Hepatic stellate cell (primary cell): ENCODE data around the gene FAM229A.

Experiments
- DNase-seq: peaks from one replicate; pipeline ENCODE4 v3.0.0; 2011; ENCODE audit warnings: low spot score

Gene FAM229A

DNA sequence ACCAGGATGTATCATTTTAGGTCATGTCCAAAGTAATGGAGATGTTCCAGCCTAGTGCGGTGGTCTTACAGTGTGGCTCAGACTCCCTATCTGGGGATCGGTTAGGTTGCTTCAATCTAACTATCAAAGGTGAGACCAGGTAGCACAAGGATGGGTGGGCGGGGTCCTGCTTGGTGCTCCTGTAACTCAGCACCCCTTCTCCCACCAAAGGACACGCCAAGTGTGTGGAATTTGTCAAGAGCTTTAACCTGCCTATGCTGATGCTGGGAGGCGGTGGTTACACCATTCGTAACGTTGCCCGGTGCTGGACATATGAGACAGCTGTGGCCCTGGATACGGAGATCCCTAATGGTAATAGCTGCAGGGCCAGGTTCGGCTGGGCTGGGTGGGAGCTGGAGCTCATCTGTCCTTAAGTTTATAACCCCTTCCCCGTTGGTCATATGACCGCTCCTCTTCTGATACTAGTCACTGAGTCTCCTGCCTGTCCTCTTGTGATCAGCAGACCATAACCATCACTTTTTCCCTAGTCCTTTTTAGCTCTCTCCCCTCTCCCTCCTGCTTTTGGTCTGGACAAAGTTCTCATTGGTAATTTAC, 31.6 kb downstream of the FAM229A start:
- DNase-seq: no peak

DNA sequence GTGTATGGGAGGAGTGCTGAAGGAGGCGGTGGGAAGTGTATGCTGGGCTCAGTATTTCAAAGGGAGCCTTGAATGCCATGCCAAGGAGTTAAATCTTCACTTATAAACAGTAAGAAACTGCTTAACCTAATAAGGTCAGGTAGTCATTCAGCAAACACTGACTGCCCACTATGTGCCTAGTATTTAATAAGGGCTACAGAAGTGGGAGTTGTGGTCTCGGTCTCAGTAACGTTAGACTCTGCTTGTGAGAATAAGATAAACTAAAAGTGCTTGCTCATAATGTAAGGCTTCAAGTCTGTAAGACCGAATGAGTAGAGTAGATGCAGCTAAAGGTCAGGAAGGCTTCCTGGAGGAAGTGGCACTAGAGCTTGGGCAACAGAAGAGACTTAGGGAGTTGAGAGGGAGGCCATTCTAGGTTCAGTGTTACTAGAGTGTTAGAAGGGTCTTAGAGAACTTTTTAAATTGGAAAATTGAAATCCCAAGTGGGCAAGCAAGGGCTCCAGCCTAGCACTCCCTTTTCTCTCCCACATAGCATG, 32.3 kb downstream of the FAM229A start:
- no peak for DNase-seq

DNA sequence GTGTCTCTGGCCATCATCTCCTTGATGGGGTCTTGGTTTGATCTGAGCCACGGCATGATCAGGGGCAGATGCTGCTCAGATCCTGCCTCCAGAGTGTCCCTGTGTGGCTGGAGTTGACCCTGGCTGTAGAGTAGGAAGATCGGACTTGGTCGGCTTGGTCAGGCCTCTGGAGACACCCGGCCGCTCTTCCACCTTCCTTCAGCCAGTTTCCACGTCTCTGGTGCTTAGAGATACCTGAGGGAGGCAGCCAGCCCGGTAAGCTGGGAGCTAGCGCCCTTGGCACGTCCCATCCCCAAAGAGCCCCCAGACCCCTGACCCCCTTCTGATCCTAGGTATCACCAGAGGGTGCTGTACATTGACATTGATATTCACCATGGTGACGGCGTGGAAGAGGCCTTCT, 35.1 kb downstream of the FAM229A start:
- no peak for DNase-seq

DNA sequence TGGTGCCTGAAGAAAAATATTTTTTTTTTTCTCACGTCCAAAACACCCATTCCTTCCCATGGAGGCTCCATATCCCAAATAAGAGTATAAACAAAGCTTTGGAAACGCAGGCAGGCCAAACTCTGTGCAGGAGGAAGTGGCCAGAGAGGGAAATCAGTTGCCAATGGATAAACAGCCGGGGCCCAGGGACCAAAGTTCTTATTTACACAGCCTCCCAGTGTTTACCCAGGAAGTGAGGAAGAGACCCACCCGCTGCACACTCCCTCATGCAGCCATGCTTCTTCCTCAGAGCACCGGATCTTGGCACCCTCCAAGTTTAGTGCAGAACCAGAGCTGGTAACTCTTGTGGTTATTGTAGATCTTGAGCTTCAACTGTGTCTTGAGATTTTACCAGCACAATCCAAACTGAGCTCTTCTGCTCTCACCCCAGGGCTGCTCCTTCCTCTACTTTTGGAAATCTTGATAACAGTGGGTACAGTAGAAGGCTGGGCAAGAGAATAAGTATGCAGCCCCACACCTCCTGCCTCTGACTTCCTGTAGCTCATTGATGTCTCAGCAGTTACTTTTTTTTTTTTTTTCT, 40.5 kb downstream of the FAM229A start:
- DNase-seq: no peak

DNA sequence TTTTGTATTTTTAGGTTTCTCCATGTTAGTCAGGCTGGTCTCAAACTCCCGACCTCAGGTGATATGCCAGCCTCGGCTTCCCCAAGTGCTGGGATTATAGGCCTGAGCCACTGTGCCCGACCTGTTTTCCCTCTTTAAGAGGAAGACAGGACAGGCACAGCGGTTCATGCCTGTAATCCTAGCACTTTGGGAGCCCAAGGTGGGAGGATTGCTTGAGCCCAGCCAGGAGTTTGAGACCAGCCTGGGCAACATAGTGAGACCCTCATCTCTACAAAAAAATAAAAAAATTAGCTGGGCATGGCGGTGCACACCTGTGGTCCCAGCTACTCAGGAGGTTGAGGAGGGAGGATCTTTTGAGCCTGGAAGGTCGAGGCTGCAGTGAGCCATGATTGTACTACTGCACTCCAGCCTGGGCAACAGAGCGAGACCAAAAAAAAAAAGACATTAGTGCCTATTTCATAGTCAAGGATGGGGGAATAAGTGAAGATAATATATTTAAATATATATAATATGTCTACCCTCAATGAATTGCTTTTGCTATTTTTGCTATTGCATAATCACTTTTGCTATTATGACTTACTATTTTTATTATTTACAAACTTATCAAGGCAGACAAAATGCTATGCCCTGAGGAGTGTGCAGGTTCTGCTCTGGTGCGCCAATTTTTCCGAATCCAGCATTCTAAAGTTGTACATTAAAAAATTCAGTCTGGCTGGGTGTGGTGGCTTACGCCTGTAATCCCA, 44.0 kb downstream of the FAM229A start:
- no peak for DNase-seq

DNA sequence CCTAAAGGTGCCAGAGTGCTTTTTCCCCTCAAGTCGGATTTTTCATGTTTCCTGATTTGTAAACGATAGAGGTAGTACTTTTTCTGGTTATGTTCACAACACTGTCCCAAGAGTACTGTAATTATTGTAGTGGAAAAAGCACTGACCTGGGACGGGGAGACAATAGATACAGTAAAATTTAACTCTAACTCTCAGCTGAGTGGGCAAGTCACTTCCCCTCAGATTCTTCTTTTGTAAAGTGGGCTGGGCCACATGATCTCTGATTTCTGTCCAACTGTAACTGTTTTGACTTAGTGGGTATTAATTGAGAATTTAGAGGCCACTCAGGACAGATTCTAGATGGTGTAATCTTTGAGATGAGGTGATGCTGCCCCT, 45.4 kb downstream of the FAM229A start:
- no peak for DNase-seq

DNA sequence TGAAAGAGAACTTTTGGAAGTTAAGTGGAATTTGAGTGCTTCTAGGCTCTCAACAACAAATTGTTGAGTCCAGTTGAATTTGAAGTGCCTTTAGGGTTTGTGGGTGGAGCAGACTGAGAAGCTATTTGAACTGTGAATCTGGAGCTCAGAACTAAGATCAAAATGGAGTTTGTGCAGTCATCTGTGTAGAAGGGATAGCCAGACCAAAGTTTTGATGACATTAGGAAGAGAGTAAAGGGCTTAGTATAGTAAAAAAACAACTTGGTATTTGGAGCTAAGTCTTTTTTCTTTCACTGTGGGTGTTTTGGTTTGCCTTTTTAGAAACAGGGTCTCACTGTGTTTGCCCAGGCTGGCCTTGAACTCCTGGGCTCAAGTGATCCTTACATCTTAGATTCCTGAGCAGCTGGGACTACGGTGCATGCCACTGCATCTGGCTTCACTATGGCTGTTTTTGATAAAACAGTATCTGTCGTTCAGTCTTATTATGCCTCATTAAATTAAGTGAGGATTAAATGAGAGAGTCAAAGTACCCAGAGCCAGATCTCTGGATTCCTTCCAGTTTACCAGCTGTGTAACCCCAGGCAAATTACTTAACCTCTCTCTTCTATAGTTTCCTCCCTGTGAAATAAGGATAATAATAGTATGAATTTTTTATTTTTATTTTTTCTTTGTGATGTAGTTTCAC, 50.4 kb downstream of the FAM229A start:
- no peak for DNase-seq
